ENCODE measurements around the gene GOPC.

GOPC gene

DNA sequence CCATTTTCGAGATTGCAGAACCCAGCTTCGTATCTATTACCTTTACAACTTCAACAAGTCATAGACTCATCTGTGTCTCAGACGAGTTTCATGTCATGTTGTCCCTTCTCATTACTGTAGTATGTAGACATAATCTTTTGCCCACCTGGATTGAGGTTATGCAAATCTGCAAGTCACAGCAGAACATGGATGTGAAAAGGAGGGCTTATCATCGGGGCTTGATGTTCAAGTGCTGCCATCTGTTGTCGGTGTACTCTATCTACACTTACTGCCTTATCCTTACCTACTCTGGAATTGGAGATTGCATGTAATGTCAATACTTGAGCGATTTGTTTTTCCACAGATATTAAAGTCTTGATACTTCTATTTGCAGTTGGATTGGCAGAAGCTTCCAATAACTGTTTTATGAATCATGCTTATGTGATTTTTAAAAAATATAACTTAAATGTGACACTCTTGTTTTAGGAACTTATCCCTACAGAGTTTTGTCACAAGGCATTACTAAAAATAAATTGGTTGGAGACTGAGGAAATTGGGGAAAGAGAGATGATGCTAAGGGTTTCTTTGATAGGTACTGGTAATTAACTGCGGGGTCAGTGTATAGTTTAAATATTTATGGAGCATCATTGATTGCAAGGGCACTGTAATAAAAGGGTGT lies 3.0 kb upstream of the GOPC start:
- TF ChIP-seq FOXP2 (optimal IDR thresholded peaks at IDR 0.05; ENCODE audit: borderline replicate concordance, extremely low read depth, extremely low read length, insufficient read depth) = no peak
- TF ChIP-seq POLR2AphosphoS5 (IDR thresholded peaks at IDR 0.05; ENCODE audit: low read depth, low read length) = no peak
- no peak for TF ChIP-seq SIN3A (IDR thresholded peaks at IDR 0.05; ENCODE audit: borderline replicate concordance, insufficient read depth, low read length)
- TF ChIP-seq TAF1 (IDR thresholded peaks at IDR 0.05; ENCODE audit: borderline replicate concordance, insufficient read depth, low read length) = no peak
- TF ChIP-seq, protein P1, sequence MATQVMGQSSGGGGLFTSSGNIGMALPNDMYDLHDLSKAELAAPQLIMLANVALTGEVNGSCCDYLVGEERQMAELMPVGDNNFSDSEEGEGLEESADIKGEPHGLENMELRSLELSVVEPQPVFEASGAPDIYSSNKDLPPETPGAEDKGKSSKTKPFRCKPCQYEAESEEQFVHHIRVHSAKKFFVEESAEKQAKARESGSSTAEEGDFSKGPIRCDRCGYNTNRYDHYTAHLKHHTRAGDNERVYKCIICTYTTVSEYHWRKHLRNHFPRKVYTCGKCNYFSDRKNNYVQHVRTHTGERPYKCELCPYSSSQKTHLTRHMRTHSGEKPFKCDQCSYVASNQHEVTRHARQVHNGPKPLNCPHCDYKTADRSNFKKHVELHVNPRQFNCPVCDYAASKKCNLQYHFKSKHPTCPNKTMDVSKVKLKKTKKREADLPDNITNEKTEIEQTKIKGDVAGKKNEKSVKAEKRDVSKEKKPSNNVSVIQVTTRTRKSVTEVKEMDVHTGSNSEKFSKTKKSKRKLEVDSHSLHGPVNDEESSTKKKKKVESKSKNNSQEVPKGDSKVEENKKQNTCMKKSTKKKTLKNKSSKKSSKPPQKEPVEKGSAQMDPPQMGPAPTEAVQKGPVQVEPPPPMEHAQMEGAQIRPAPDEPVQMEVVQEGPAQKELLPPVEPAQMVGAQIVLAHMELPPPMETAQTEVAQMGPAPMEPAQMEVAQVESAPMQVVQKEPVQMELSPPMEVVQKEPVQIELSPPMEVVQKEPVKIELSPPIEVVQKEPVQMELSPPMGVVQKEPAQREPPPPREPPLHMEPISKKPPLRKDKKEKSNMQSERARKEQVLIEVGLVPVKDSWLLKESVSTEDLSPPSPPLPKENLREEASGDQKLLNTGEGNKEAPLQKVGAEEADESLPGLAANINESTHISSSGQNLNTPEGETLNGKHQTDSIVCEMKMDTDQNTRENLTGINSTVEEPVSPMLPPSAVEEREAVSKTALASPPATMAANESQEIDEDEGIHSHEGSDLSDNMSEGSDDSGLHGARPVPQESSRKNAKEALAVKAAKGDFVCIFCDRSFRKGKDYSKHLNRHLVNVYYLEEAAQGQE (IDR thresholded peaks at IDR 0.05; ENCODE audit: insufficient read depth in 1 of 2, low read depth in 2 of 2, low read length in 2 of 2) = no peak

DNA sequence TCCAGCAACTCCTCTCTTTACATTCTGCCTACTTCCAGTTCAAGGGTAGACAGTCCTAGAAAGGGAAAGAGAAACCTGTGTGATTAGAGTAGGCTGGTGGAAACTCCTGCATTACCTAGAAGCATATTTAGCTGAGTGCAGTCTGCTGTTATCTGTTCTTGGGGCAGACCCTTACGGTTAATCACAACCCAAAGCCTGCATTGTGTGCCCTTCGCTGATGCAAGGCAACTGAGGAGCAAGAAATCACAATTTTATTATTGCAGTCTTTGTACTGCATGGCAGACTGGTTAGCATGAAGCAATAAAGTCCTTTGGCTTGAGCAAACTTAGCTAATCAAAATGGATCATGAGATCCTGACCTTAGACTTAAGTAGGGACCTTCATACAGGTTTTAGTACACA lies 1.5 kb upstream of the GOPC start:
- TF ChIP-seq TAF1 (IDR thresholded peaks at IDR 0.05; ENCODE audit: borderline replicate concordance, insufficient read depth, low read length) (no peak), FOXP2 (optimal IDR thresholded peaks at IDR 0.05; ENCODE audit: borderline replicate concordance, extremely low read depth, extremely low read length, insufficient read depth) (no peak), SIN3A (IDR thresholded peaks at IDR 0.05; ENCODE audit: borderline replicate concordance, insufficient read depth, low read length) (no peak), POLR2AphosphoS5 (IDR thresholded peaks at IDR 0.05; ENCODE audit: low read depth, low read length) (no peak)
- TF ChIP-seq, protein P1 (IDR thresholded peaks at IDR 0.05; ENCODE audit: insufficient read depth in 1 of 2, low read depth in 2 of 2, low read length in 2 of 2) = no peak

DNA sequence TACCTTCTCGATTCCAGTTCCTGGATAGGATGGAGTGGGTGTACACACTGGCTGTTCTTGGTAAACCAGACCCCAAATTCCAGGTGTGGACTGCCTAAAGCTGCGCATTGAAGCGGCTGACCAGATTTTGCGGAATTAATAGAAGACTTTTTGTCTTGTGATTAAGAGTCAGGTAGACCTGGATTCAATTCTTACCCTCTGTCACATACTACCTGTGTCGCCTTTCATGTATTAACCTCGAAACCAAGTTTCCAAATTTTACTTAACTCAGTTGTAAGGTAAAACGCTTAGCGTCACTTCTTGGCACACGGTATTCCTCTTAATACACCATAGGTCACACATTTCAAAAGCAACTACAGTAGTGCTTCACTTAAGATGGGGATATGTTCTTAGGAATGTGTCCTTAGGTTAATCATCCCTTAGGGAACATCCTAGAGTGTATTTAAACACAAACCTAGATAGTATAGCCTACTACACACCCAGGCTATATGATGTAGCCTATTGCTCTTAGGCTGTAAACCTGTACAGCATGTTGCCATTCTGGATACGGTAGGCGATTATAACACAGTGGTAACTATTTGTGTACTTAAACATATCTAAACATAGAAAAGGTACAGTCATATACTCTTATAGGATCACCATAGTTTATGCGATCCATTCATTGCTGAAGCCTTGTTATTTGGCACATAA lies 733 bp upstream of the GOPC start:
- TF ChIP-seq, protein P1 (IDR thresholded peaks at IDR 0.05; ENCODE audit: insufficient read depth in 1 of 2, low read depth in 2 of 2, low read length in 2 of 2) = no peak
- TF ChIP-seq POLR2AphosphoS5 (IDR thresholded peaks at IDR 0.05; ENCODE audit: low read depth, low read length) (0 out of 2 replicates have a peak, but pooled peaks have one; percentile 0), SIN3A (IDR thresholded peaks at IDR 0.05; ENCODE audit: borderline replicate concordance, insufficient read depth, low read length) (0 out of 2 replicates have a peak, but pooled peaks have one; percentile 26), TAF1 (IDR thresholded peaks at IDR 0.05; ENCODE audit: borderline replicate concordance, insufficient read depth, low read length) (0 out of 2 replicates have a peak, but pooled peaks have one; percentile 10)

DNA sequence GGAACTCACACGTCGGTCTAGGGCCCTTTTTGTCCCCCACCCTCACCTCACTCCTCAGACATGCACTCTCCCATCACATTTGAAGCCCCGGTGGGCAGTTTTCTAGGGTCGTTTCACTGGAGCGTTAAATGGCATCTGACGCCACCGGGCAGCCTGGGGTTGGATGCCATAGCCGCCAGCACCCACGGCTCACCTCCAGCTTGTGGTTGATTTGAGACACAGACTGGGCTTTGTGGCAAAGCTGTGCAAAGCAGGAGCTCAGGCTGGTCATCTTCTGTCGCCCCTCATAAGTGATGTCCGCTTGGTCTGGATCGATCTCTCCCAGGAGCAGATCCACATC lies 530 bp downstream of the GOPC start:
- TF ChIP-seq TAF1 (IDR thresholded peaks at IDR 0.05; ENCODE audit: borderline replicate concordance, insufficient read depth, low read length) (no peak), SIN3A (IDR thresholded peaks at IDR 0.05; ENCODE audit: borderline replicate concordance, insufficient read depth, low read length) (no peak), POLR2AphosphoS5 (IDR thresholded peaks at IDR 0.05; ENCODE audit: low read depth, low read length) (no peak), FOXP2 (optimal IDR thresholded peaks at IDR 0.05; ENCODE audit: borderline replicate concordance, extremely low read depth, extremely low read length, insufficient read depth) (no peak)
- TF ChIP-seq, protein P1 (IDR thresholded peaks at IDR 0.05; ENCODE audit: insufficient read depth in 1 of 2, low read depth in 2 of 2, low read length in 2 of 2) = no peak

Data from PFSK-1 (cell line).